H1 (cell line): Measurements from ENCODE around the gene KIF13A. TPM values are rescaled to one million over a fixed set of nuclear protein-coding genes. Genes with fewer than 3 reads are reported as not detected.

Experiments used
- CTCF ChIA-PET: fragments of 300-600 bp; sonication (Branson Sonifier 250); formaldehyde crosslinking; loops from one replicate; lab custom pipeline; 2021; ENCODE audit not compliant: partially characterized antibody; lab: Charles Lee
- POLR2A ChIA-PET: fragments of 300-600 bp; sonication (Branson Sonifier 250); formaldehyde crosslinking; loops from one replicate; lab custom pipeline; 2021; ENCODE audit warnings: inconsistent platforms; ENCODE audit not compliant: partially characterized antibody; lab: Charles Lee
- DNase-seq, 2 experiments: peaks; one replicate each; pipeline versions ENCODE4 v3.0.0 to v3.0.0-alpha.2; 2010 to 2022; ENCODE audit warnings: low spot score in 2 of 2, low read depth in 1 of 2, mixed read lengths in 1 of 2
- FAIRE-seq: peaks from 2 replicates; lab custom pipeline; 2011; peaks lifted over from hg19 to GRCh38; lab: Jason Lieb, UNC
- H2AFZ ChIP-seq: 2 replicates; pipeline ENCODE4 v1.8.1; 2012; ENCODE audit warnings: low read length, inconsistent platforms
- H2AK5ac ChIP-seq: 2 replicates; pipeline ENCODE4 v1.6.1; 2013; ENCODE audit warnings: low read depth, low read length
- H2BK120ac ChIP-seq: replicated peaks from 2 replicates; pipeline ENCODE3; 2013; ENCODE audit warnings: low read depth, low read length, inconsistent platforms
- H2BK12ac ChIP-seq: 2 replicates; pipeline ENCODE4 v1.6.1; 2013; ENCODE audit warnings: low read depth, low read length
- H2BK15ac ChIP-seq: 2 replicates; pipeline ENCODE4 v1.6.1; 2013; ENCODE audit warnings: low read length
- H2BK20ac ChIP-seq: 2 replicates; pipeline ENCODE4 v1.6.1; 2013; ENCODE audit warnings: low read length
- H2BK5ac ChIP-seq: 2 replicates; pipeline ENCODE4 v1.6.1; 2013; ENCODE audit warnings: low read depth, low read length
- H3K14ac ChIP-seq: 2 replicates; pipeline ENCODE4 v1.6.1; 2013; ENCODE audit warnings: inconsistent platforms; ENCODE audit not compliant: insufficient read length
- H3K18ac ChIP-seq: 2 replicates; pipeline ENCODE4 v1.6.1; 2013; ENCODE audit warnings: low read length; ENCODE audit errors: extremely low read depth
- H3K23ac ChIP-seq: 2 replicates; pipeline ENCODE4 v1.6.1; 2013; ENCODE audit warnings: inconsistent platforms; ENCODE audit not compliant: insufficient read length
- H3K23me2 ChIP-seq: 2 replicates; pipeline ENCODE4 v1.6.1; 2013; ENCODE audit warnings: low read depth, low read length
- H3K27ac ChIP-seq: 2 replicates; pipeline ENCODE4 v1.6.1; 2011; ENCODE audit warnings: low read depth, low read length, inconsistent platforms
- H3K27me3 ChIP-seq, 4 experiments: replicated peaks in 1 of 4; 1 replicate in 1 of 4; 2 replicates in 3 of 4; pipeline versions ENCODE4 v1.6.1 to v1.8.1; 2011 to 2013; ENCODE audit warnings: low read length in 3 of 4, mild to moderate bottlenecking in 3 of 4, inconsistent platforms in 2 of 4, mixed read lengths in 2 of 4, moderate library complexity in 1 of 4; ENCODE audit not compliant: control insufficient read depth in 3 of 4, insufficient read depth in 3 of 4; ENCODE audit errors: extremely low read depth in 1 of 4
- H3K36me3 ChIP-seq, 4 experiments: 2 replicates each; pipeline versions ENCODE4 v1.6.1 to v1.8.1; 2011 to 2013; ENCODE audit warnings: mild to moderate bottlenecking in 4 of 4, low read length in 3 of 4, moderate library complexity in 2 of 4, control low read depth in 1 of 4, inconsistent platforms in 1 of 4; ENCODE audit not compliant: insufficient read depth in 4 of 4, control insufficient read depth in 2 of 4
- H3K4ac ChIP-seq: replicated peaks from 2 replicates; pipeline ENCODE3; 2013; ENCODE audit warnings: low read length, low read depth, mixed read lengths, inconsistent platforms; ENCODE audit not compliant: insufficient read length
- H3K4me1 ChIP-seq, 4 experiments: replicated peaks in 1 of 4; 1 replicate in 1 of 4; 2 replicates in 3 of 4; pipeline versions ENCODE4 v1.6.1 to v1.8.1; 2011 to 2013; ENCODE audit warnings: low read length in 3 of 4, inconsistent platforms in 2 of 4, mixed read lengths in 1 of 4; ENCODE audit not compliant: insufficient read depth in 4 of 4, control insufficient read depth in 3 of 4
- H3K4me2 ChIP-seq, 2 experiments: 2 replicates each; pipeline versions ENCODE4 v1.6.1 to v1.8.1; 2011 to 2013; ENCODE audit warnings: low read depth in 2 of 2, low read length in 2 of 2, control low read depth in 1 of 2, inconsistent platforms in 1 of 2, mild to moderate bottlenecking in 1 of 2; ENCODE audit not compliant: insufficient read depth in 1 of 2
- H3K4me3 ChIP-seq, 4 experiments: fragments of 200-600, 300-600 bp in 1 of 4; sonication (generic), shearing (Covaris generic), sonication (Bioruptor Twin) in 1 of 4; 2 replicates each; pipeline versions ENCODE4 v1.5.1 to v1.8.1; 2011 to 2016; ENCODE audit warnings: low read length in 4 of 4, low read depth in 3 of 4, control low read depth in 2 of 4, inconsistent platforms in 2 of 4, mild to moderate bottlenecking in 2 of 4, mixed read lengths in 1 of 4, moderate library complexity in 1 of 4; ENCODE audit not compliant: insufficient read depth in 2 of 4; ENCODE audit errors: extremely low read depth in 1 of 4
- H3K56ac ChIP-seq: replicated peaks from 2 replicates; pipeline ENCODE3; 2013; ENCODE audit warnings: low read depth, mild to moderate bottlenecking, mixed read lengths, low read length, inconsistent platforms; ENCODE audit not compliant: insufficient read length
- H3K79me1 ChIP-seq: 2 replicates; pipeline ENCODE4 v1.6.1; 2013; ENCODE audit warnings: low read depth, low read length, control low read depth
- H3K79me2 ChIP-seq, 2 experiments: 2 replicates each; pipeline versions ENCODE4 v1.6.1 to v1.8.1; 2012 to 2013; ENCODE audit warnings: low read length in 2 of 2, mild to moderate bottlenecking in 2 of 2, inconsistent platforms in 1 of 2; ENCODE audit not compliant: insufficient read depth in 2 of 2, control insufficient read depth in 1 of 2
- H3K9ac ChIP-seq, 4 experiments: replicated peaks in 1 of 4; 1 replicate in 1 of 4; 2 replicates in 3 of 4; pipeline versions ENCODE4 v1.6.1 to v1.8.1; 2011 to 2013; ENCODE audit warnings: low read depth in 3 of 4, low read length in 3 of 4, control low read depth in 2 of 4, mild to moderate bottlenecking in 2 of 4, moderate library complexity in 2 of 4, inconsistent platforms in 1 of 4; ENCODE audit errors: extremely low read depth in 1 of 4
- H3K9me3 ChIP-seq, 2 experiments: 2 replicates each; pipeline versions ENCODE4 v1.6.1 to v1.8.1; 2012 to 2013; ENCODE audit warnings: mild to moderate bottlenecking in 2 of 2, moderate library complexity in 2 of 2, control low read depth in 1 of 2, inconsistent platforms in 1 of 2, low read depth in 1 of 2, low read length in 1 of 2, mixed read lengths in 1 of 2; ENCODE audit not compliant: insufficient read depth in 2 of 2
- H4K20me1 ChIP-seq, 2 experiments: replicated peaks in 1 of 2; 2 replicates each; pipeline versions ENCODE3 to v1.8.1; 2011 to 2013; ENCODE audit warnings: inconsistent platforms in 2 of 2, low read length in 2 of 2, mild to moderate bottlenecking in 1 of 2; ENCODE audit not compliant: insufficient read depth in 2 of 2, control insufficient read depth in 1 of 2
- H4K5ac ChIP-seq: 2 replicates; pipeline ENCODE4 v1.6.1; 2013; ENCODE audit warnings: low read length, low read depth, mixed read lengths, inconsistent platforms; ENCODE audit not compliant: insufficient read length
- H4K8ac ChIP-seq: 2 replicates; pipeline ENCODE4 v1.8.0; 2013; ENCODE audit warnings: mild to moderate bottlenecking, moderate library complexity, low read length, inconsistent platforms; ENCODE audit not compliant: insufficient read depth; ENCODE audit errors: extremely low read depth
- H4K91ac ChIP-seq: replicated peaks from 2 replicates; pipeline ENCODE3; 2013; ENCODE audit warnings: low read length, mixed read lengths, inconsistent platforms; ENCODE audit not compliant: insufficient read length
- EGR1 ChIP-seq: IDR thresholded peaks from 2 replicates; pipeline ENCODE4 v1.6.1; 2011; ENCODE audit warnings: low read depth, low read length, borderline replicate concordance
- EP300 ChIP-seq, 2 experiments: IDR thresholded peaks; 1 replicate in 1 of 2; 2 replicates in 1 of 2; pipeline ENCODE4 v1.6.1; 2011 to 2012; ENCODE audit warnings: low read depth in 2 of 2, low read length in 2 of 2, mild to moderate bottlenecking in 2 of 2, borderline replicate concordance in 1 of 2, inconsistent platforms in 1 of 2, moderate library complexity in 1 of 2
- JUND ChIP-seq: IDR thresholded peaks from 2 replicates; pipeline ENCODE4 v1.6.1; 2011; ENCODE audit warnings: mild to moderate bottlenecking, improper control_type of control experiment, low read length
- NRF1 ChIP-seq: IDR thresholded peaks from 2 replicates; pipeline ENCODE4 v1.6.1; 2011; ENCODE audit warnings: mild to moderate bottlenecking, low read depth, low read length, improper control_type of control experiment
- POU5F1 ChIP-seq: IDR thresholded peaks from 2 replicates; pipeline ENCODE4 v1.6.1; 2011; ENCODE audit warnings: low read depth, mild to moderate bottlenecking, low read length, moderate library complexity
- RAD21 ChIP-seq, 2 experiments: IDR thresholded peaks in 1 of 2; conservative IDR thresholded peaks in 1 of 2; 2 replicates each; pipeline ENCODE4 v1.6.1; 2011; ENCODE audit warnings: low read depth in 2 of 2, low read length in 2 of 2, improper control_type of control experiment in 1 of 2, inconsistent platforms in 1 of 2, mild to moderate bottlenecking in 1 of 2, moderate library complexity in 1 of 2
- RBBP5 ChIP-seq: IDR thresholded peaks from 2 replicates; pipeline ENCODE4 v1.7.1; 2012; ENCODE audit warnings: low read depth, mild to moderate bottlenecking, inconsistent platforms, low read length, moderate library complexity, borderline replicate concordance
- RNF2 ChIP-seq: fragments of 200-900, 300-1000 bp; sonication (generic); IDR thresholded peaks from 2 replicates; pipeline ENCODE4 v1.7.1; 2016; ENCODE audit warnings: borderline replicate concordance, low read depth, mild to moderate bottlenecking, antibody characterized with exemption, low read length; ENCODE audit not compliant: poor library complexity, severe bottlenecking; ENCODE audit errors: missing control alignments
- SIX5 ChIP-seq: IDR thresholded peaks from 2 replicates; pipeline ENCODE4 v1.6.1; 2011; ENCODE audit warnings: mild to moderate bottlenecking, low read depth, low read length
- TBP ChIP-seq: IDR thresholded peaks from 2 replicates; pipeline ENCODE4 v1.6.1; 2011; ENCODE audit warnings: low read depth, low read length, improper control_type of control experiment
- WGBS, 2 experiments: shearing (Covaris generic) in 1 of 2; methylation state at CpG; one replicate each; pipeline versions ENCODE4 v1.1.6 to v1.1.7; 2013 to 2015; ENCODE audit warnings: low lambda C conversion rate in 2 of 2, mixed read lengths in 2 of 2, inconsistent platforms in 1 of 2, low coverage in 1 of 2, missing lambda C conversion rate in 1 of 2; ENCODE audit not compliant: insufficient replicate concordance in 2 of 2, insufficient coverage in 1 of 2, insufficient read length in 1 of 2; ENCODE audit errors: extremely low coverage in 1 of 2, missing lambda C conversion rate in 1 of 2; 5-methylcytosine and 5-hydroxymethylcytosine counted together
- polyA plus RNA-seq, 7 experiments: library from polyadenylated mRNA; depleted of rRNA in 3 of 7; stranded (reverse) in 5 of 7; unstranded in 2 of 7; fragments of >200 nt in 5 of 7; fragments of 200-250 nt in 2 of 7; gene quantifications; 1 replicate in 5 of 7; 2 replicates in 1 of 7; 4 replicates in 1 of 7; pipeline versions ENCODE4 v1.2.1 to v1.2.3, GENCODE V29; 2011 to 2013; ENCODE audit warnings: missing spikeins in 2 of 7, mixed read lengths in 2 of 7
- total RNA-seq: library from RNA; stranded (reverse); fragmentation: NEBNext Ultra II Directional; extraction: Animal tissue kit (Norgen Biotek cat#: 25700); gene quantifications from 2 replicates; pipeline ENCODE4 v1.2.1, GENCODE V29; 2021
- TF ChIP-seq, protein P1 (sequence below): IDR thresholded peaks from 2 replicates; pipeline ENCODE4 v1.6.1; 2012; ENCODE audit warnings: inconsistent platforms
- TF ChIP-seq, protein P2 (sequence below): IDR thresholded peaks from 2 replicates; pipeline ENCODE4 v1.6.1; 2012; ENCODE audit warnings: low read length, inconsistent platforms

KIF13A gene
- total and polyA plus RNA-seq, 2 of the 8 experiments (the other 6 are each of a cell fraction or from before 2014, with no cell fraction given), result 14.7 to 40.8 TPM

DNA sequence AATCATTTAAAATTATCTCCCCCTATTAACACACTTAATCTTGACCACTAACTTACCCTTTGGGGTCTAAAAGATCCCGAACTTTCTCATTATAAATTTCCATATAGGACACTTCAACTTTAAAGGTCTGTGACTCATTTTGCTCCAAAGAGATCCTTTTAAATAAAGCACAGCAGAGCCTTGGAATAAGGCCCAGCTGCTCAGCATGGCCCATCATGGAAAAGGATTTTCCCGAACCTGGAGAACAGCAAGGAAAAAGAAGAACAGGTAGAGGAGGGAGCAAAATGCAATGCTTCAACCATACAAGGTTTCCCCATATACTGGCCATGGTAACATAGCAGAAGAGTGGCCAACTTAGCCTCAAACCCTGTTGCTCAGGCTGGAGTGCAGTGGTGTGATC is 132.1 kb downstream of the KIF13A start:
- no peak overlapping the region for H3K4ac ChIP-seq
- H4K20me1 ChIP-seq, result no peaks in the 10 kb centered on the region
- no peak overlapping the region for H3K18ac ChIP-seq
- H3K23me2 ChIP-seq, result no peaks in the 10 kb centered on the region
- ChIA-PET POLR2A (no interaction called here), CTCF (interaction anchor here (0.9 kb wide), 1 partner anchor 15 kb away, joined by 3 read pairs; no protein-coding TSS in a partner anchor)
- H2AK5ac ChIP-seq, result no peak overlapping the region
- no peaks in the 10 kb centered on the region for H3K79me2 ChIP-seq
- DNase-seq (no peak), FAIRE-seq (no peak)
- H3K36me3 ChIP-seq, result peaks cover 0 to 4% (median 0%) of the 10 kb centered on the region in 4 experiments; a peak in 3 of 8 replicates
- H3K23ac ChIP-seq, result no peak overlapping the region
- no peaks in the 10 kb centered on the region for H3K79me1 ChIP-seq
- H2BK120ac ChIP-seq, result no peak overlapping the region
- no peak overlapping the region for H4K8ac ChIP-seq
- H2AFZ ChIP-seq, result no peak overlapping the region
- no peak overlapping the region for H3K9ac ChIP-seq
- no peak overlapping the region for H4K5ac ChIP-seq
- H3K4me1 ChIP-seq, result no peaks in the 10 kb centered on the region
- H3K27me3 ChIP-seq, result no peaks in the 10 kb centered on the region
- H2BK12ac ChIP-seq, result no peak overlapping the region
- H3K4me2 ChIP-seq, result no peak overlapping the region
- no peak overlapping the region for H3K14ac ChIP-seq
- H3K56ac ChIP-seq, result no peak overlapping the region
- no peak overlapping the region for H2BK15ac ChIP-seq
- no peak overlapping the region for H3K27ac ChIP-seq
- H3K4me3 ChIP-seq, result no peak overlapping the region
- no peak overlapping the region for H2BK20ac ChIP-seq
- no peak overlapping the region for H4K91ac ChIP-seq
- H2BK5ac ChIP-seq, result no peak overlapping the region
- no peaks in the 10 kb centered on the region for H3K9me3 ChIP-seq
- 88% methylated on average over 2 of the region's 2 CpGs; no CpG with 5 or more reads in 1 of the 2 experiments for WGBS, 2 experiments
- TF ChIP-seq TBP (no peak), RAD21 (IDR thresholded peaks at IDR 0.05 in 1 of 2, conservative IDR thresholded peaks at IDR 0.05 in 1 of 2; ENCODE audit: low read depth in 2 of 2, low read length in 2 of 2) (no peak), SIX5 (no peak), POU5F1 (no peak), RNF2 (no peak), EP300 (IDR thresholded peaks at IDR 0.05; ENCODE audit: borderline replicate concordance in 1 of 2, low read depth in 2 of 2, low read length in 2 of 2) (no peak), RBBP5 (no peak), NRF1 (no peak), JUND (no peak), EGR1 (no peak)
- TF ChIP-seq, protein P1, sequence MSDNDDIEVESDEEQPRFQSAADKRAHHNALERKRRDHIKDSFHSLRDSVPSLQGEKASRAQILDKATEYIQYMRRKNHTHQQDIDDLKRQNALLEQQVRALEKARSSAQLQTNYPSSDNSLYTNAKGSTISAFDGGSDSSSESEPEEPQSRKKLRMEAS, result no peak
- TF ChIP-seq, protein P2, sequence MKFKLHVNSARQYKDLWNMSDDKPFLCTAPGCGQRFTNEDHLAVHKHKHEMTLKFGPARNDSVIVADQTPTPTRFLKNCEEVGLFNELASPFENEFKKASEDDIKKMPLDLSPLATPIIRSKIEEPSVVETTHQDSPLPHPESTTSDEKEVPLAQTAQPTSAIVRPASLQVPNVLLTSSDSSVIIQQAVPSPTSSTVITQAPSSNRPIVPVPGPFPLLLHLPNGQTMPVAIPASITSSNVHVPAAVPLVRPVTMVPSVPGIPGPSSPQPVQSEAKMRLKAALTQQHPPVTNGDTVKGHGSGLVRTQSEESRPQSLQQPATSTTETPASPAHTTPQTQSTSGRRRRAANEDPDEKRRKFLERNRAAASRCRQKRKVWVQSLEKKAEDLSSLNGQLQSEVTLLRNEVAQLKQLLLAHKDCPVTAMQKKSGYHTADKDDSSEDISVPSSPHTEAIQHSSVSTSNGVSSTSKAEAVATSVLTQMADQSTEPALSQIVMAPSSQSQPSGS, result no peak
